ELF-1 (cell line): ENCODE results near the gene GRIN1.
A peak's percentile ranks its signal among the peaks of the same experiment; 100 is the strongest.

Source experiments
- DNase-seq: peaks from one replicate; pipeline ENCODE4 v3.0.0-alpha.2; 2016; ENCODE audit warnings: low read depth, low spot score

Gene GRIN1

GRCh38 chr9:137164370-137165249 is 25.7 kb downstream of the GRIN1 start:
- no peak for DNase-seq

- no peak for DNase-seq
Measured at GRCh38 chr9:137165250-137165836, 26.4 kb downstream of the GRIN1 start.

- no peak for DNase-seq
Measured at GRCh38 chr9:137166380-137167229, 27.7 kb downstream of the GRIN1 start.

- no peak for DNase-seq
Measured at GRCh38 chr9:137167277-137167746, 28.4 kb downstream of the GRIN1 start.

- no peak for DNase-seq
Measured at GRCh38 chr9:137167747-137168572, 29.0 kb downstream of the GRIN1 start.

GRCh38 chr9:137168573-137168903 is 29.6 kb downstream of the GRIN1 start:
- no peak for DNase-seq

- DNase-seq: peak; percentile 86
Measured at GRCh38 chr9:137168904-137169856, 30.2 kb downstream of the GRIN1 start.

GRCh38 chr9:137169896-137170358 is 31.0 kb downstream of the GRIN1 start, which contains the start of gene LRRC26:
LRRC26 (minus strand) TSS chr9:137170051; CDS start chr9:137169943, 108 bp downstream.
- DNase-seq: no peak

- DNase-seq: no peak
Measured at GRCh38 chr9:137170486-137171148, 31.7 kb downstream of the GRIN1 start.

GRCh38 chr9:137171149-137171900 is 32.4 kb downstream of the GRIN1 start:
- no peak for DNase-seq

GRCh38 chr9:137172901-137173795 is 34.2 kb downstream of the GRIN1 start:
- no peak for DNase-seq

- no peak for DNase-seq
Measured at GRCh38 chr9:137173796-137174664, 35.1 kb downstream of the GRIN1 start.

- peak; percentile 42 for DNase-seq
Measured at GRCh38 chr9:137174722-137175293, 35.9 kb downstream of the GRIN1 start.

GRCh38 chr9:137175345-137175961 is 36.5 kb downstream of the GRIN1 start:
- DNase-seq: no peak

GRCh38 chr9:137176302-137177182 is 37.6 kb downstream of the GRIN1 start:
- DNase-seq: peak; percentile 63
